ENCODE data around the gene EIF5. TPM values are rescaled to one million over a fixed set of nuclear protein-coding genes. Genes with fewer than 3 reads are reported as not detected.

Gene EIF5
- total RNA-seq, 1 donor from 2014 or later, result 214 TPM

DNA sequence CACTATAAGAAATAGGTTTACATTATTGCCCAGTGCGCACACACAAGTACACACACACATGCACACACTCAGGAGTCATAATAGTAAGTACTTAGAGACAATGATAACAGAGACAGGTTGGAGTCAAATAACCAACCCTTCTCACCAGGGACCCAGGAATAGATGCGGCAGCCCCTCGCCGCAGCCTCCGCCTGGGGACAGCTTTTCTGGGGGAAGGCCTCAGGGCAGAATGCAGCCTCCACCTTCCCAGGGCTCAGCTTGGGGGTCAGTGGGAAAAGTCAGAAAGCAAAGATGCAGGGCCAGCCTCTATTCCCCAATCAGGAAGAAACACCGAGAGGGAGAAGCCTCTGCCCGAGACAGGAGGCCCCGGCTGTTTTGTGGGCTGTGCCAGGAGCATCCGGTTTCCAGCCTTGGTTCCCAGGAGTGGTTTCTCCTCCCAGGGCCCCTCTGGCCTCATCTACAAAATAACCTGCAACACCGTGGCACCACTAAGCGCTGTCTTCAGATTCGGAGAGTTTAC, 23.4 kb upstream of the EIF5 start:
- H3K36me3 Mint-ChIP-seq (ENCODE audit: unreplicated experiment), result no peaks in the 10 kb centered on the region
- H3K4me3 Mint-ChIP-seq (ENCODE audit: unreplicated experiment), result no peak overlapping the region
- peaks cover 13% of the 10 kb centered on the region for H3K27me3 Mint-ChIP-seq (ENCODE audit: unreplicated experiment)
- no peaks in the 10 kb centered on the region for H3K9me3 Mint-ChIP-seq (ENCODE audit: unreplicated experiment)
- no peaks in the 10 kb centered on the region for H3K4me1 Mint-ChIP-seq (ENCODE audit: unreplicated experiment)
- no peak for DNase-seq (ENCODE audit: extremely low spot score, unreplicated experiment)
- TF ChIP-seq, protein P1, sequence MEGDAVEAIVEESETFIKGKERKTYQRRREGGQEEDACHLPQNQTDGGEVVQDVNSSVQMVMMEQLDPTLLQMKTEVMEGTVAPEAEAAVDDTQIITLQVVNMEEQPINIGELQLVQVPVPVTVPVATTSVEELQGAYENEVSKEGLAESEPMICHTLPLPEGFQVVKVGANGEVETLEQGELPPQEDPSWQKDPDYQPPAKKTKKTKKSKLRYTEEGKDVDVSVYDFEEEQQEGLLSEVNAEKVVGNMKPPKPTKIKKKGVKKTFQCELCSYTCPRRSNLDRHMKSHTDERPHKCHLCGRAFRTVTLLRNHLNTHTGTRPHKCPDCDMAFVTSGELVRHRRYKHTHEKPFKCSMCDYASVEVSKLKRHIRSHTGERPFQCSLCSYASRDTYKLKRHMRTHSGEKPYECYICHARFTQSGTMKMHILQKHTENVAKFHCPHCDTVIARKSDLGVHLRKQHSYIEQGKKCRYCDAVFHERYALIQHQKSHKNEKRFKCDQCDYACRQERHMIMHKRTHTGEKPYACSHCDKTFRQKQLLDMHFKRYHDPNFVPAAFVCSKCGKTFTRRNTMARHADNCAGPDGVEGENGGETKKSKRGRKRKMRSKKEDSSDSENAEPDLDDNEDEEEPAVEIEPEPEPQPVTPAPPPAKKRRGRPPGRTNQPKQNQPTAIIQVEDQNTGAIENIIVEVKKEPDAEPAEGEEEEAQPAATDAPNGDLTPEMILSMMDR (IDR thresholded peaks at IDR 0.05), result no peak
- H3K27ac Mint-ChIP-seq (ENCODE audit: unreplicated experiment), result no peak overlapping the region

DNA sequence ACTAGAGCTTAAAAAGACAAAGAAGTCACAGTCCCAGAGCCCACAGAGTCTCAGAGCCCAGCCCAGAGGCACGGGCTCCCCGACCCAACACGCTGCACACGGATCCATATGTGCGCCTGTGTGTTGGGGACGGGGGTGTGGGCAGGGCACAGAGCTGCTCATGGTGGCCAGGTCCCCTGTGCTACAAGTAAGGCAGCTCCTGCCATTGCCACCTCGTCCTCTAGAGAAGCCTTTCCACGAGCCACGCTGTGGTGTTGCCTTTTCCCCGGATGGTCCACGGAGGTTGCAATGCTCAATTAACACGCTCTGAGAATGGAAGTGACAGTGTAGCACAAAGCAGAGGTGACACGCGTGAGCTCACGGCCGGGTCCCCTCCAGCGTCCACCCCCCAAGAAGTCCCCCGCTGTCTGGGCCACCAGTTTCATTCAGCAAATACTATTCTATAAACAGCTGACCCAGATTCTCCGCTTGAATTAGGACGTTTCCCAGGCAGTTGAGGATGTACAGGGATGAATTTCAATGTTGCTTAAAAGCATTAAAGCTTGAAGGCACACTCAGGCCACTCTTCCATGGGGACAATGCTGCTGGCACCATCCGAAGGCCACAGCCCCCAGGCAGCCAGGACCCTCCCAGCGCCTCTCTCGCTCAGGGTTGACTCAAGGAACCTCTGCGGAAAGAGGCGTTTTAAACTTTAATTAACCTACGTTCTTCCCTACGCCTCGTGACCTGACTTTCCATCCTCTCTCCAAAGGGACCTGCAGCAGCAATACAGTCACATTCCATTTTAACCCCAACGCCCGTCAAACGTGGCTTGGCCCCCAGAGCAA, 22.7 kb upstream of the EIF5 start:
- no peak for DNase-seq (ENCODE audit: extremely low spot score, unreplicated experiment)
- H3K9me3 Mint-ChIP-seq (ENCODE audit: unreplicated experiment), result no peaks in the 10 kb centered on the region
- H3K27me3 Mint-ChIP-seq (ENCODE audit: unreplicated experiment), result peaks cover 12% of the 10 kb centered on the region
- no peak overlapping the region for H3K4me3 Mint-ChIP-seq (ENCODE audit: unreplicated experiment)
- H3K4me1 Mint-ChIP-seq (ENCODE audit: unreplicated experiment), result no peaks in the 10 kb centered on the region
- H3K36me3 Mint-ChIP-seq (ENCODE audit: unreplicated experiment), result no peaks in the 10 kb centered on the region
- H3K27ac Mint-ChIP-seq (ENCODE audit: unreplicated experiment), result no peak overlapping the region
- TF ChIP-seq, protein P1 (IDR thresholded peaks at IDR 0.05), result no peak

DNA sequence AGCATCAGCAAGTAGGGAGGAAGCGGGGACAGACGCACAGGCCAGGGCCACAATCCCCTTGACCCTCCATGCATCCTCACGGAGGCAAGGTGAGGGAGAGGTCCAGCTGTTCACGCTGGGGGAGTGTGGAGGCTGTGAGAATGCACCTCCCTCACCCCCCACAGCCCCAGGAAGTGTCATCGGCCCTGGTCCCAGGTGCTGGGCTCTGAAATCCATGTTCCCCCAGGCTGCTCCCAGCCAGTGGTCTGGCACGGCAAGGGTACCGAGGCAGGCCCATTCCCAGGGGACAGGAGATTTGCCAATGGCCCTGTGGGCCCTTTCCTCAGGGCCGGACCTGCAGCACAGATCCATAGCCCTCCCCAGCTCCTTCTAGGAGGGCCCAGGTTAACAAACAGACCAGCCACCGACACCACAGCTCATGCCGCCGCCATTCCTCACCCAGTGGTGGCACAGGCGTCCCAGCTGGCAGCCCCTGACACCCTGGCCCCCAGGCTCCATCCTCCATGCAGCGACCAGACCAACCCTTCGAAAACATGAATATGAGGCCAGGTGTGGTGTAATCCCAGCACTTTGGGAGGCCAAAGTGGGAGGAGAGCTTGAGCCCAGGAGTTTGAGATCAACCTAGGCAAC, 21.9 kb upstream of the EIF5 start:
- no peak overlapping the region for H3K4me3 Mint-ChIP-seq (ENCODE audit: unreplicated experiment)
- H3K4me1 Mint-ChIP-seq (ENCODE audit: unreplicated experiment), result no peaks in the 10 kb centered on the region
- H3K27me3 Mint-ChIP-seq (ENCODE audit: unreplicated experiment), result peaks cover 12% of the 10 kb centered on the region
- H3K36me3 Mint-ChIP-seq (ENCODE audit: unreplicated experiment), result no peaks in the 10 kb centered on the region
- TF ChIP-seq, protein P1 (IDR thresholded peaks at IDR 0.05), result no peak
- H3K27ac Mint-ChIP-seq (ENCODE audit: unreplicated experiment), result no peak overlapping the region
- no peak for DNase-seq (ENCODE audit: extremely low spot score, unreplicated experiment)
- H3K9me3 Mint-ChIP-seq (ENCODE audit: unreplicated experiment), result no peaks in the 10 kb centered on the region

DNA sequence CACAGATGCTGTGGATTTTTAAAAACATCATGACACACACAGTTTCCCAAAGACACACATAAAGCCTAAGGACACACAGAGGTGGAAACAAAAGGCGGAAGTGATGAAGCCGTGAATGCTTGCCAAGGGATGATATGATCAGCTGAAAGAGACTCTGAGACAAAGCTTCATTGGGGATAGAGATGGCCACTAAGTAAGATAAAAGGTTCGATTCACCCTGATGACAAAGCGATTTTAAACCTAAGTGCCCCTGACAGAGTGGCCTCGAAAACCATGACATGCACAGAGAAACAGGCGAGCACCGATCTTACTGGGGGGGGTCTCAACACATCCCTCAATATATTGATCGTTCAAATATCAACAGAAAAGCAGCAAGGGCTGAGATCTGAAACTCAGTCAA, 20.3 kb upstream of the EIF5 start:
- H3K9me3 Mint-ChIP-seq (ENCODE audit: unreplicated experiment), result no peaks in the 10 kb centered on the region
- no peak overlapping the region for H3K4me3 Mint-ChIP-seq (ENCODE audit: unreplicated experiment)
- peaks cover 5% of the 10 kb centered on the region for H3K27me3 Mint-ChIP-seq (ENCODE audit: unreplicated experiment)
- H3K4me1 Mint-ChIP-seq (ENCODE audit: unreplicated experiment), result no peaks in the 10 kb centered on the region
- no peaks in the 10 kb centered on the region for H3K36me3 Mint-ChIP-seq (ENCODE audit: unreplicated experiment)
- TF ChIP-seq, protein P1 (IDR thresholded peaks at IDR 0.05), result no peak
- H3K27ac Mint-ChIP-seq (ENCODE audit: unreplicated experiment), result no peak overlapping the region
- no peak for DNase-seq (ENCODE audit: extremely low spot score, unreplicated experiment)

Measured in osteocyte (in vitro differentiated cells).